Measurements from ENCODE around the gene KIF5B. TPM values are rescaled to one million over a fixed set of nuclear protein-coding genes. Genes with fewer than 3 reads are reported as not detected.

The KIF5B gene
- total RNA-seq, 1 experiment from 2014 or later: 70.5 TPM

DNA sequence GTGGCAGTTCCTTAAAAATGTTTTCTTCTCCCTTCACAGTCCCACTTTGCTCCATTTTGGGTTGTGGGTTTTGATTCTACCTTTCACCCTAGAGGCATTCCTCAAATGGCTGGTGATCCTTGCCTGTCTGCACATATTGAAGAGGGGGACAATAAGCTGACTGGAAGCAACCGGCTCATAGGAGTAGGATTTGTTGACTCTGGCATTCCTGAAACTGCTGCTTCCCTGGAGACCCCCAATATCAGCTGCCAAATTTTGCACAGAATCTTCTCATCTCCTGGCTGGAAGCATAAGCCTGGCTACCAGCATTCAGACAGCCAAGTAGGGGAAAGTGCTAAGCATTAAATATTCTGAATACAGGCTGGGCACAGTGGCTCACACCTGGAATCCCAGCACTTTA, 53.7 kb downstream of the KIF5B start:
- H2BK15ac ChIP-seq (ENCODE audit: low read depth, low read length): no peak overlapping the region
- H3K9me3 ChIP-seq (ENCODE audit: control insufficient read depth, low read depth, low read length): no peaks in the 10 kb centered on the region
- H3K27ac ChIP-seq (ENCODE audit: insufficient read length, low read depth, low read length): peak overlapping the region; percentile 58
- H2BK20ac ChIP-seq (ENCODE audit: low read depth, low read length, poor library complexity, severe bottlenecking): no peak overlapping the region
- H3K4me2 ChIP-seq (ENCODE audit: insufficient read depth, insufficient read length, low read length): no peak overlapping the region
- no peak overlapping the region for H3K4ac ChIP-seq (ENCODE audit: low read depth, low read length)
- Mint-ChIP-seq H3K27ac (peak overlapping the region; percentile 38 to 91 (median 65)), H3K27me3 (ENCODE audit: low read depth) (no peaks in the 10 kb centered on the region), H3K36me3 (ENCODE audit: insufficient read depth in 1 of 3, low read depth in 3 of 3) (peaks cover 0 to 7% (median 0%) of the 10 kb centered on the region in 3 experiments; a peak in 2 of 7 replicates), H3K4me1 (peaks cover 41 to 45% of the 10 kb centered on the region in 2 experiments), H3K4me3 (peak overlapping the region in 1 of 2 experiments; percentile 10; a peak in 1 of 5 replicates), H3K9me3 (no peaks in the 10 kb centered on the region)
- no peaks in the 10 kb centered on the region for H3K79me2 ChIP-seq (ENCODE audit: insufficient read depth, low read length)
- H3K9ac ChIP-seq (ENCODE audit: extremely low read depth, insufficient read length, low read length): no peak overlapping the region
- no peak overlapping the region for H4K5ac ChIP-seq (ENCODE audit: insufficient read length, low read depth, low read length)
- H2AFZ ChIP-seq (ENCODE audit: low read length): no peak overlapping the region
- TF ChIP-seq, protein P1, sequence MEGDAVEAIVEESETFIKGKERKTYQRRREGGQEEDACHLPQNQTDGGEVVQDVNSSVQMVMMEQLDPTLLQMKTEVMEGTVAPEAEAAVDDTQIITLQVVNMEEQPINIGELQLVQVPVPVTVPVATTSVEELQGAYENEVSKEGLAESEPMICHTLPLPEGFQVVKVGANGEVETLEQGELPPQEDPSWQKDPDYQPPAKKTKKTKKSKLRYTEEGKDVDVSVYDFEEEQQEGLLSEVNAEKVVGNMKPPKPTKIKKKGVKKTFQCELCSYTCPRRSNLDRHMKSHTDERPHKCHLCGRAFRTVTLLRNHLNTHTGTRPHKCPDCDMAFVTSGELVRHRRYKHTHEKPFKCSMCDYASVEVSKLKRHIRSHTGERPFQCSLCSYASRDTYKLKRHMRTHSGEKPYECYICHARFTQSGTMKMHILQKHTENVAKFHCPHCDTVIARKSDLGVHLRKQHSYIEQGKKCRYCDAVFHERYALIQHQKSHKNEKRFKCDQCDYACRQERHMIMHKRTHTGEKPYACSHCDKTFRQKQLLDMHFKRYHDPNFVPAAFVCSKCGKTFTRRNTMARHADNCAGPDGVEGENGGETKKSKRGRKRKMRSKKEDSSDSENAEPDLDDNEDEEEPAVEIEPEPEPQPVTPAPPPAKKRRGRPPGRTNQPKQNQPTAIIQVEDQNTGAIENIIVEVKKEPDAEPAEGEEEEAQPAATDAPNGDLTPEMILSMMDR (conservative IDR thresholded peaks at IDR 0.05): no peak
- H2BK120ac ChIP-seq (ENCODE audit: low read depth, low read length, poor library complexity, severe bottlenecking): no peak overlapping the region
- H3K23me2 ChIP-seq (ENCODE audit: insufficient read length, low read depth, low read length, poor library complexity, severe bottlenecking): no peaks in the 10 kb centered on the region
- H3K4me1 ChIP-seq (ENCODE audit: insufficient read depth, low read length): peaks cover 5% of the 10 kb centered on the region; the same call in 1 of the 2 replicates
- no peak overlapping the region for H2BK12ac ChIP-seq (ENCODE audit: insufficient read length, low read depth, low read length)
- H2AK5ac ChIP-seq (ENCODE audit: insufficient read length, low read length): no peak overlapping the region
- no peak overlapping the region for H3K56ac ChIP-seq (ENCODE audit: insufficient read length, low read depth, low read length)
- no peaks in the 10 kb centered on the region for H3K79me1 ChIP-seq (ENCODE audit: insufficient read depth, low read depth, low read length, poor library complexity, severe bottlenecking)
- WGBS (ENCODE audit: extremely low coverage, insufficient read length, low lambda C conversion rate): no CpG with 5 or more reads among the region's 1 CpG
- no peak overlapping the region for H4K8ac ChIP-seq (replicated peaks; ENCODE audit: insufficient read length, low read depth, low read length)
- H3T11ph ChIP-seq (ENCODE audit: low read length): no peak overlapping the region
- H4K20me1 ChIP-seq (ENCODE audit: control insufficient read depth, insufficient read depth, insufficient read length): no peaks in the 10 kb centered on the region
- no peak overlapping the region for H2BK5ac ChIP-seq (ENCODE audit: insufficient read length, low read length)
- no peaks in the 10 kb centered on the region for H3K27me3 ChIP-seq (ENCODE audit: insufficient read depth, low read length)
- no peak for DNase-seq
- H3K14ac ChIP-seq (ENCODE audit: insufficient read depth, low read length): no peak overlapping the region
- H3K18ac ChIP-seq (ENCODE audit: insufficient read length, low read depth, low read length): no peak overlapping the region
- H3K23ac ChIP-seq (ENCODE audit: insufficient read length, low read depth, low read length): no peak overlapping the region
- no peak overlapping the region for H4K91ac ChIP-seq (ENCODE audit: insufficient read length, low read depth, low read length)

Data from H9 (cell line).